Coronary artery (tissue), 2 donors: ENCODE data around the gene WBP1L.
A peak's percentile ranks its signal among the peaks of the same experiment; 100 is the strongest.

Source experiments
- DNase-seq: peaks from one replicate; pipeline ENCODE4 v3.0.0-alpha.2; 2017; ENCODE audit warnings: low spot score
- H3K27ac ChIP-seq, 2 donors: fragments of 200-600 bp; sonication (generic); one replicate each; pipeline ENCODE4 v1.5.1; 2016 to 2019
- H3K4me3 ChIP-seq: fragments of 200-600 bp; sonication (generic); 2 replicates; pipeline ENCODE4 v1.5.1; 2016; ENCODE audit warnings: mild to moderate bottlenecking, moderate library complexity
- CTCF ChIP-seq: fragments of 200-600 bp; sonication (generic); IDR thresholded peaks from one replicate; pipeline ENCODE4 v1.5.1; 2019; ENCODE audit warnings: antibody characterized with exemption

The WBP1L gene

GRCh38 chr10:102780527-102780808, 36.7 kb downstream of the WBP1L start:
- TF ChIP-seq CTCF, result no peak
- Histone ChIP-seq H3K27ac (peak overlapping the region; percentile 95 to 97), H3K4me3 (peak overlapping the region; percentile 55)
- DNase-seq, result no peak

GRCh38 chr10:102781090-102781920, 37.6 kb downstream of the WBP1L start:
- Histone ChIP-seq H3K27ac (peak overlapping the region; percentile 95 to 97), H3K4me3 (peak overlapping the region; percentile 55)
- TF ChIP-seq CTCF, result no peak
- DNase-seq, result no peak

GRCh38 chr10:102781921-102782557, 38.3 kb downstream of the WBP1L start:
- Histone ChIP-seq H3K27ac (peak overlapping the region; percentile 95 to 97), H3K4me3 (peak overlapping the region; percentile 55)
- TF ChIP-seq CTCF, result no peak
- DNase-seq, result no peak

GRCh38 chr10:102782673-102783551, 39.2 kb downstream of the WBP1L start:
- peak; percentile 95 for DNase-seq
- peak overlapping the region; percentile 95 to 97 for H3K27ac ChIP-seq
- H3K4me3 ChIP-seq, result peak overlapping the region; percentile 55
- TF ChIP-seq CTCF, result no peak

GRCh38 chr10:102783568-102783967, 39.8 kb downstream of the WBP1L start:
- peak overlapping the region; percentile 55 for H3K4me3 ChIP-seq
- H3K27ac ChIP-seq, result peak overlapping the region; percentile 95 to 97
- DNase-seq, result no peak
- TF ChIP-seq CTCF, result no peak

- DNase-seq, result no peak
- H3K4me3 ChIP-seq, result peak overlapping the region; percentile 18
These were observed 42.1 kb downstream of the WBP1L start for GRCh38 chr10:102785818-102786217.

More at GRCh38 chr10:102785818-102786217, 42.1 kb downstream of the WBP1L start:
- TF ChIP-seq CTCF, result no peak
- H3K27ac ChIP-seq, result peak overlapping the region; percentile 84 to 95
